Ishikawa (cell line): ENCODE results near the gene RASSF4.

Experiments
- CEBPB ChIP-seq: IDR thresholded peaks from 2 replicates; pipeline ENCODE4 v1.6.1; 2012
- CREB1 ChIP-seq: IDR thresholded peaks from 2 replicates; pipeline ENCODE4 v1.6.1; 2012; ENCODE audit warnings: low read depth
- EGR1 ChIP-seq: IDR thresholded peaks from 2 replicates; pipeline ENCODE4 v1.6.1; 2012
- EP300 ChIP-seq: IDR thresholded peaks from 2 replicates; pipeline ENCODE4 v1.6.1; 2012; ENCODE audit warnings: borderline replicate concordance
- FOXM1 ChIP-seq: IDR thresholded peaks from 2 replicates; pipeline ENCODE4 v1.6.1; 2012; ENCODE audit warnings: low read depth, borderline replicate concordance
- NFIC ChIP-seq: IDR thresholded peaks from 2 replicates; pipeline ENCODE4 v1.6.1; 2012
- RAD21 ChIP-seq: IDR thresholded peaks from 2 replicates; pipeline ENCODE4 v1.6.1; 2012; ENCODE audit warnings: low read depth
- TAF1 ChIP-seq: IDR thresholded peaks from 2 replicates; pipeline ENCODE4 v1.6.1; 2012; ENCODE audit warnings: low read depth, mild to moderate bottlenecking
- TCF12 ChIP-seq: IDR thresholded peaks from 2 replicates; pipeline ENCODE4 v1.6.1; 2012; ENCODE audit warnings: low read depth
- TEAD4 ChIP-seq: IDR thresholded peaks from 2 replicates; pipeline ENCODE4 v1.6.1; 2012
- YY1 ChIP-seq: IDR thresholded peaks from 2 replicates; pipeline ENCODE4 v1.6.1; 2012; ENCODE audit warnings: low read depth
- ZBTB7A ChIP-seq: IDR thresholded peaks from 2 replicates; pipeline ENCODE4 v1.6.1; 2012; ENCODE audit warnings: low read depth
- TF ChIP-seq, protein P1 (sequence below): IDR thresholded peaks from 2 replicates; pipeline ENCODE4 v1.6.1; 2012
- TF ChIP-seq, protein P2 (sequence below): IDR thresholded peaks from 2 replicates; pipeline ENCODE4 v1.6.1; 2012; ENCODE audit warnings: low read depth, mild to moderate bottlenecking
- TF ChIP-seq, protein P3 (sequence below): IDR thresholded peaks from 2 replicates; pipeline ENCODE4 v1.6.1; 2012

The RASSF4 gene

DNA sequence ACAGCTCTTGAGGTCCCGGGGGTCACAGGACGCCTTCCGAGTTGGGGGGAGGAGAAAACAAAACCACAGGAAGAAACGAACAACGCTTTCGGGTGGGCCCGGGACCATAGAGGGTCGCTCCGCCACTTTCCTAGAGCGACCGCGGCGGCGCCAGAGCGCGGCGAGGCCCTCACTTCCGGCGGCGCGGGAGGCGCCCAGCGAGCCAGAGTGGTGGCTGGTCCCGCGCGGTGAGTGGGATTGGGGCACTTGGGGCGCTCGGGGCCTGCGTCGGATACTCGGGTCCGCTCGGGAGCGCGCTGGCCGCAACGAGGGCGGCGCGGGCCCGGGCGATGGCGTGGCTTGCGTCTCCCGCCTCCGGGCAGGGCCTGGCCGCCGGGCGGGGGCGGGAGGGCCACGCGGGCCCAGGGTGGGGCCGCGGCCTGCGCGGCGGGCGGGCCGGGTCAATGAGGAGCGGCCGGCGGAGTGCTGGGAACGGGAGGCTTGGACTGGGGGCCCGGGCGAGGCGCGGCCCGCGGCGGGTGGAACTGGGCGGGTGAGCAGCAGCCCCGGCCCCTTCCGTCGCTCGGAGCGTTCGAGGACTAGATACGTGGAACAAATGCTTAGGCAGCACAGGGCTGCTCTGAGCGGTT lies 41.3 kb downstream of the RASSF4 start, which contains the start of gene ZNF22:
Gene ZNF22, plus strand, starts transcription at position 172 of the 629 bp plus-strand sequence. CDS start 2,446 bp downstream, outside the sequence.
- TF ChIP-seq NFIC = no peak
- 0 out of 2 replicates have a peak, but pooled peaks have one; percentile 21 for TF ChIP-seq TCF12
- 0 out of 2 replicates have a peak, but pooled peaks have one; percentile 5 for TF ChIP-seq TAF1

DNA sequence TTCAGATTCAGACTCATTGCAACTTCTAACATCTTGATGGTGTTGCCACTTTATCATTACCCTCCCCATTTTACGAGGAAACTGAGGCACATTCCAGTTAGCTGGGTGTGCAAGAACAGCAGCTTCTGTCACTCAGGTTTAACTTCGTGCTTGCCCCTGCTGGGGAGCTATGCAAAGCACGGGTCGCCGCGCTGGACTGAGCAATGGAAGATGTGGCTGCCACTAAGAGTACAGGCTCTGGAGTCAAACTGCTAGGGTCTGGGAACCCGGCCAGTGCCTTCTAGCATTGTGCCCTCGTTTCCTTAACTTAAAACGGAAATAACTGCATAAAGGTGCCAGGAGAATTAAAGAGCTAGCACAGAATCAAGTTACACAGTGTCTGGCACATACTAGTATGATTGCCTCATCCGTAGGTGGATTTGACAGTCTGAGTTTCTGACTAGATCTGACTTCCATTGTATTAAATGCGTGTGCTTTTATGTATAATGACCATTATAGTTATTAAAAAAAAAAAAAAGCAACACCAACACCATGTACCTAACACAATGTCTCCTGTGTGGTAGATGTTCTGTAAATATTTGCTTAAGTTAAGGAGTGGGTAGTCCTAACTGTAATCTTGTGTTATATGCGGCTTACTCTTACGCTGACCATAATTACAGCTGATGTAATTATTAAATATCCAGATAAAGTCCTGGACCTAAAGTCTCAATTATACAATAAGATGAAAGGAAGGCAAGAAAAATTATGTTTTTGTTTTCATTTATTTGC lies 42.0 kb downstream of the RASSF4 start:
- no peak for TF ChIP-seq CREB1
- no peak for TF ChIP-seq RAD21
- TF ChIP-seq TAF1 = 0 out of 2 replicates have a peak, but pooled peaks have one; percentile 20
- TF ChIP-seq EP300 = peak; percentile 48; the same call in 1 of the 2 replicates
- peak; percentile 86 for TF ChIP-seq CEBPB
- no peak for TF ChIP-seq FOXM1
- TF ChIP-seq, protein P1, sequence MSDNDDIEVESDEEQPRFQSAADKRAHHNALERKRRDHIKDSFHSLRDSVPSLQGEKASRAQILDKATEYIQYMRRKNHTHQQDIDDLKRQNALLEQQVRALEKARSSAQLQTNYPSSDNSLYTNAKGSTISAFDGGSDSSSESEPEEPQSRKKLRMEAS = peak; percentile 60; the same call in 1 of the 2 replicates
- TF ChIP-seq, protein P2, sequence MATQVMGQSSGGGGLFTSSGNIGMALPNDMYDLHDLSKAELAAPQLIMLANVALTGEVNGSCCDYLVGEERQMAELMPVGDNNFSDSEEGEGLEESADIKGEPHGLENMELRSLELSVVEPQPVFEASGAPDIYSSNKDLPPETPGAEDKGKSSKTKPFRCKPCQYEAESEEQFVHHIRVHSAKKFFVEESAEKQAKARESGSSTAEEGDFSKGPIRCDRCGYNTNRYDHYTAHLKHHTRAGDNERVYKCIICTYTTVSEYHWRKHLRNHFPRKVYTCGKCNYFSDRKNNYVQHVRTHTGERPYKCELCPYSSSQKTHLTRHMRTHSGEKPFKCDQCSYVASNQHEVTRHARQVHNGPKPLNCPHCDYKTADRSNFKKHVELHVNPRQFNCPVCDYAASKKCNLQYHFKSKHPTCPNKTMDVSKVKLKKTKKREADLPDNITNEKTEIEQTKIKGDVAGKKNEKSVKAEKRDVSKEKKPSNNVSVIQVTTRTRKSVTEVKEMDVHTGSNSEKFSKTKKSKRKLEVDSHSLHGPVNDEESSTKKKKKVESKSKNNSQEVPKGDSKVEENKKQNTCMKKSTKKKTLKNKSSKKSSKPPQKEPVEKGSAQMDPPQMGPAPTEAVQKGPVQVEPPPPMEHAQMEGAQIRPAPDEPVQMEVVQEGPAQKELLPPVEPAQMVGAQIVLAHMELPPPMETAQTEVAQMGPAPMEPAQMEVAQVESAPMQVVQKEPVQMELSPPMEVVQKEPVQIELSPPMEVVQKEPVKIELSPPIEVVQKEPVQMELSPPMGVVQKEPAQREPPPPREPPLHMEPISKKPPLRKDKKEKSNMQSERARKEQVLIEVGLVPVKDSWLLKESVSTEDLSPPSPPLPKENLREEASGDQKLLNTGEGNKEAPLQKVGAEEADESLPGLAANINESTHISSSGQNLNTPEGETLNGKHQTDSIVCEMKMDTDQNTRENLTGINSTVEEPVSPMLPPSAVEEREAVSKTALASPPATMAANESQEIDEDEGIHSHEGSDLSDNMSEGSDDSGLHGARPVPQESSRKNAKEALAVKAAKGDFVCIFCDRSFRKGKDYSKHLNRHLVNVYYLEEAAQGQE = no peak
- TF ChIP-seq EGR1 = no peak
- no peak for TF ChIP-seq YY1
- TF ChIP-seq NFIC = peak; percentile 79
- TF ChIP-seq TEAD4 = peak; percentile 60; the same call in 1 of the 2 replicates
- TF ChIP-seq ZBTB7A = no peak
- TF ChIP-seq, protein P3, sequence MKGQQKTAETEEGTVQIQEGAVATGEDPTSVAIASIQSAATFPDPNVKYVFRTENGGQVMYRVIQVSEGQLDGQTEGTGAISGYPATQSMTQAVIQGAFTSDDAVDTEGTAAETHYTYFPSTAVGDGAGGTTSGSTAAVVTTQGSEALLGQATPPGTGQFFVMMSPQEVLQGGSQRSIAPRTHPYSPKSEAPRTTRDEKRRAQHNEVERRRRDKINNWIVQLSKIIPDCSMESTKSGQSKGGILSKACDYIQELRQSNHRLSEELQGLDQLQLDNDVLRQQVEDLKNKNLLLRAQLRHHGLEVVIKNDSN = no peak; the same call in 1 of the 2 replicates
- no peak; the same call in 1 of the 2 replicates for TF ChIP-seq TCF12

DNA sequence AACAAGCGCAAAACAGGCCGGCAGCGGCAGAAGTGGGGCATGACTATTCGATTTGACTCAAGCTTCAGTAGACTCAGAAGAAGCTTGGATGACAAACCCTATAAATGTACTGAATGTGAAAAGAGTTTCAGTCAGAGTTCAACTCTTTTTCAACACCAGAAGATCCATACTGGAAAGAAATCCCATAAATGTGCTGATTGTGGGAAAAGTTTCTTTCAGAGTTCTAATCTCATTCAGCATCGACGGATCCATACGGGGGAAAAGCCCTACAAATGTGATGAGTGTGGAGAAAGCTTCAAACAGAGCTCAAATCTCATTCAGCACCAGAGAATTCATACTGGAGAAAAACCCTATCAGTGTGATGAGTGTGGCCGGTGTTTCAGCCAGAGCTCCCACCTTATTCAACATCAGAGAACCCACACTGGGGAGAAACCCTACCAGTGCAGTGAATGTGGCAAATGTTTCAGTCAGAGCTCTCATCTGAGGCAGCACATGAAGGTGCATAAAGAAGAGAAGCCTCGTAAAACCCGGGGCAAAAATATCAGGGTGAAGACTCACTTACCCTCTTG lies 43.9 kb downstream of the RASSF4 start:
- no peak for TF ChIP-seq CEBPB
- no peak for TF ChIP-seq NFIC
- TF ChIP-seq, protein P1 = no peak
- TF ChIP-seq, protein P2 = no peak
- no peak for TF ChIP-seq FOXM1
- no peak for TF ChIP-seq ZBTB7A
- TF ChIP-seq TEAD4 = no peak
- TF ChIP-seq EGR1 = no peak
- no peak for TF ChIP-seq TCF12
- TF ChIP-seq RAD21 = no peak
- no peak for TF ChIP-seq CREB1

DNA sequence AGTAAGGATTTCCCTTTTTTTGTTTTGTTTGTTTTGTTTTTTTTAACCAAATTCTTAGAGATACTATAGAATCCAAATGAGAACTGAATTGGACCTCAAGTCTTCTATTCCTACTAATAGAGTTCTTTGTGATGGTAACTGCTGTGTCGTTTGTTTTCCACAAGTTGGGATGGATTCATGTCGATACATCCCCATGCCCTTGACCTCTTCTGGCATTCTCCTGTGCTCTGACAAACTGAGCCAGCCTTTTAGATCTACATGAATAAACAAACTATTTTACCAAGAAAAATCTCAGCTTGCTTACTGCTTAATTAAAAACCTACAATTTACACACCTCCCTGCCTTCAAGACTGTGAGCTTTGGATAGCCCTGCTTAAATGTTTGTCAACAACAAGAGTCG lies 45.1 kb downstream of the RASSF4 start:
- TF ChIP-seq TAF1 (no peak), TCF12 (no peak), EP300 (no peak), RAD21 (no peak), NFIC (no peak), YY1 (no peak), FOXM1 (no peak), CEBPB (no peak), EGR1 (no peak)
- TF ChIP-seq, protein P1 = no peak
- TF ChIP-seq, protein P3 = no peak
- TF ChIP-seq, protein P2 = no peak
